Inflammatory macrophage (primary cell): ENCODE data around the gene AKIRIN2.

Experiments
- DNase-seq, 2 donors: peaks; one replicate each; pipeline ENCODE4 v3.0.0-alpha.2; 2020 to 2022

AKIRIN2 gene

GRCh38 chr6:87654875-87655454 lies 47.1 kb downstream of the AKIRIN2 start:
- no peak for DNase-seq

- DNase-seq = no peak
Measured at GRCh38 chr6:87654122-87654521, 47.9 kb downstream of the AKIRIN2 start.

- no peak for DNase-seq
Measured at GRCh38 chr6:87653074-87653962, 48.7 kb downstream of the AKIRIN2 start.

GRCh38 chr6:87645080-87645479 lies 57.0 kb downstream of the AKIRIN2 start:
- DNase-seq = no peak

GRCh38 chr6:87641065-87641692 lies 60.9 kb downstream of the AKIRIN2 start:
- DNase-seq = no peak

GRCh38 chr6:87639373-87639772 lies 62.7 kb downstream of the AKIRIN2 start:
- no peak for DNase-seq

GRCh38 chr6:87637106-87637505 lies 64.9 kb downstream of the AKIRIN2 start:
- DNase-seq = no peak

GRCh38 chr6:87636315-87636714 lies 65.7 kb downstream of the AKIRIN2 start:
- no peak for DNase-seq

- DNase-seq = no peak
Measured at GRCh38 chr6:87633851-87634250, 68.2 kb downstream of the AKIRIN2 start.

GRCh38 chr6:87630746-87631145 lies 71.3 kb downstream of the AKIRIN2 start:
- no peak for DNase-seq

GRCh38 chr6:87628881-87629280 lies 73.2 kb downstream of the AKIRIN2 start:
- no peak for DNase-seq

- no peak for DNase-seq
Measured at GRCh38 chr6:87628424-87628823, 73.6 kb downstream of the AKIRIN2 start.
